Psoas muscle (tissue), 8 donors: ENCODE measurements around the gene POLR2B. TPM values are rescaled to one million over a fixed set of nuclear protein-coding genes. Genes with fewer than 3 reads are reported as not detected.

Experiments
- ATAC-seq, 4 donors: fragments of 200-7000 bp; cut with Tn5 transposase; one replicate each; pipeline ENCODE4 v1.9.1; 2020; ENCODE audit warnings: moderate library complexity in 3 of 4, mild to moderate bottlenecking in 2 of 4
- DNase-seq, 2 donors: peaks; one replicate each; pipeline ENCODE4 v3.0.0-alpha.2; 2020
- H3K27ac ChIP-seq: fragments of 200-600 bp; one replicate; pipeline ENCODE4 v1.8.0; 2022
- H3K27me3 ChIP-seq, 3 donors: fragments of 200-600 bp in 1 of 3; one replicate each; pipeline versions ENCODE4 v1.6.1 to v1.8.0; 2013 to 2022; ENCODE audit warnings: low read length in 2 of 3, mild to moderate bottlenecking in 2 of 3, moderate library complexity in 1 of 3; ENCODE audit not compliant: insufficient read depth in 3 of 3
- H3K36me3 ChIP-seq, 2 donors: fragments of 200-600 bp in 1 of 2; one replicate each; pipeline versions ENCODE4 v1.6.1 to v1.8.0; 2013 to 2022; ENCODE audit warnings: low read depth in 1 of 2, mild to moderate bottlenecking in 1 of 2, moderate library complexity in 1 of 2; ENCODE audit not compliant: insufficient read depth in 1 of 2
- H3K4me1 ChIP-seq: fragments of 200-600 bp; one replicate; pipeline ENCODE4 v1.8.0; 2022
- H3K4me3 ChIP-seq: fragments of 200-600 bp; one replicate; pipeline ENCODE4 v1.8.0; 2022; ENCODE audit warnings: mild to moderate bottlenecking
- H3K9me3 ChIP-seq: fragments of 200-600 bp; one replicate; pipeline ENCODE4 v1.8.0; 2022
- WGBS, 3 donors: extraction: QIAGEN DNeasy Blood & Tissue Kit; methylation state at CpG; one replicate each; pipeline versions ENCODE4 v1.1.6 to v1.1.7; 2013; 5-methylcytosine and 5-hydroxymethylcytosine counted together
- intact Hi-C, 2 donors: fragments of 100-400 bp; cut with DNase I; formaldehyde crosslinking; loops; one replicate each; pipeline versions ENCODE4 v1.11.0 to v1.14.2; 2022
- polyA plus RNA-seq, 3 donors: library from polyadenylated mRNA; stranded (reverse); fragments of 200-250 nt; gene quantifications; one replicate each; pipeline ENCODE4 v1.2.3, GENCODE V29; 2013
- total RNA-seq, 4 donors: library from RNA; stranded (reverse); fragmentation: NEBNext Ultra II Directional in 2 of 4; extraction: Animal tissue kit (Norgen Biotek cat#: 25700) in 2 of 4; gene quantifications; one replicate each; pipeline versions ENCODE4 v1.2.1 to v1.2.4, GENCODE V29; 2021 to 2023
- TF ChIP-seq, protein P1 (sequence below): fragments of 200-600 bp; IDR thresholded peaks from one replicate; pipeline ENCODE4 v1.8.0; 2022; ENCODE audit warnings: antibody characterized with exemption
- donor health status: healthy with polysubstance abuse.
- donor health status: DM: no; HTN: no; CAD: no; lungs with moderate emphysema.
- donor health status: Bipolar disorder and iron deficiency.
- donor health status: healthy.
- donor health status: DM: yes; HTN: yes; CAD: no.
- donor health status: DM: no; HTN: no; CAD: no.
- donor health status: DM: no; HTN: no; CAD: no.
- donor health status: DM: yes; HTN: yes; CAD: no.

POLR2B gene
- total and polyA plus RNA-seq, 7 donors = 37.1 to 111 (median 73.6) TPM

DNA sequence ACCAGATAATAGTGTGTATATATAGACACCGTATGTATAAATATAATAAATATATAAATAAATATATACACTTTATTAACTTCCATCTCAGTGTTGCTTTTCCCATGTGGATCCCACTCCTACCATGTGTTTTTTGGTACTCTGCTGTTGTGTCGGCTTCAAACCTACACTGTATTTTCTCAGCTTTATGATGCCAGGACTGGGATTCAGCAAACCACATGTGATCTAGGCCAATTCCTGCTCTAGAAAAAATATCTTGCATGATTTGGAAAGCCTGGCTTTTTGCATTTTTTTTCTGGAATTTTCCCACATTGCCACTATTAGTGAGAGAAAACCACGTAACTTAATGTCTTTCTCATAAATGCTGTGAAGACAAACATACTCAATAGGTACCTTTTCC, 55.8 kb downstream of the POLR2B start:
- intact Hi-C loops = no loop called here

DNA sequence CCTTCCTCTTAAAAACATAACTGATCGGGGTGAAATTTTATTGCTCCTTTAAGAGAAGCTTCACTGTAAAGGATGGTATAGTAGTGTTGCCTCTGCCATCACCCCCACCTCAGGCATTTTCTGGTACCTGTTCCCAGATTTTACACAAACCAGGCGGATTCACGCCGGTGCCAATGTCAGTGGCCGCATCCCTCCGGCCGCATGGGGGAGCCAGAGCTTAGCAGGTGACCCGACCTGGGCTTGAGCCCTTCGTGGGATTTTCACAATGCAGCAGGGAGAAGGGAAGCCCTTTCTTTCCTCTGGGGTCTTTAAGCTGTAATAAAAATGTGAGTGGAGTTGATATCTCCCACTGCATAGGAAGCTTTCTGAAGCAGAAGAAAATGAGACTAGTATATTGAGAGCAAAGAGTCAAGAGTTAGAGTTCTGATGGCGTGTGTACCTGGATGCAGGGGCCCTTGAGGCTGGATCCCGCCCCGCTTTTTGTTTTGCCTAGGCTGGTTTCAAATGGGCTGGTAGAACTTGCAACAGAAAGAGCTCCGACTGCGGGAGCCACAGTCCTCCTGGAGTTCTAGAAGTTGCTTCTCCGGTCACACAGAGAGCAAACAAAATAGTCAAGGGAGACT, 59.4 kb downstream of the POLR2B start:
- no peak overlapping the region for H3K4me3 ChIP-seq
- ATAC-seq (peak in 2 of 4 donors; percentile 49 to 73), DNase-seq (peak; percentile 51 to 74)
- H3K27me3 ChIP-seq = no peaks in the 10 kb centered on the region
- H3K4me1 ChIP-seq = no peaks in the 10 kb centered on the region
- TF ChIP-seq, protein P1, sequence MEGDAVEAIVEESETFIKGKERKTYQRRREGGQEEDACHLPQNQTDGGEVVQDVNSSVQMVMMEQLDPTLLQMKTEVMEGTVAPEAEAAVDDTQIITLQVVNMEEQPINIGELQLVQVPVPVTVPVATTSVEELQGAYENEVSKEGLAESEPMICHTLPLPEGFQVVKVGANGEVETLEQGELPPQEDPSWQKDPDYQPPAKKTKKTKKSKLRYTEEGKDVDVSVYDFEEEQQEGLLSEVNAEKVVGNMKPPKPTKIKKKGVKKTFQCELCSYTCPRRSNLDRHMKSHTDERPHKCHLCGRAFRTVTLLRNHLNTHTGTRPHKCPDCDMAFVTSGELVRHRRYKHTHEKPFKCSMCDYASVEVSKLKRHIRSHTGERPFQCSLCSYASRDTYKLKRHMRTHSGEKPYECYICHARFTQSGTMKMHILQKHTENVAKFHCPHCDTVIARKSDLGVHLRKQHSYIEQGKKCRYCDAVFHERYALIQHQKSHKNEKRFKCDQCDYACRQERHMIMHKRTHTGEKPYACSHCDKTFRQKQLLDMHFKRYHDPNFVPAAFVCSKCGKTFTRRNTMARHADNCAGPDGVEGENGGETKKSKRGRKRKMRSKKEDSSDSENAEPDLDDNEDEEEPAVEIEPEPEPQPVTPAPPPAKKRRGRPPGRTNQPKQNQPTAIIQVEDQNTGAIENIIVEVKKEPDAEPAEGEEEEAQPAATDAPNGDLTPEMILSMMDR = peak; percentile 65
- 38 to 39% (median 38%) methylated on average over 15 of the region's 15 CpGs for WGBS, 3 donors
- H3K9me3 ChIP-seq = no peaks in the 10 kb centered on the region
- intact Hi-C loops = no loop called here
- H3K27ac ChIP-seq = no peak overlapping the region
- H3K36me3 ChIP-seq = peaks cover 0 to 12% of the 10 kb centered on the region in 2 donors

More for the DNA sequence above, 55.8 kb downstream of the POLR2B start:
- no peaks in the 10 kb centered on the region for H3K9me3 ChIP-seq
- no peaks in the 10 kb centered on the region for H3K27me3 ChIP-seq
- no peak overlapping the region for H3K27ac ChIP-seq
- peaks cover 3 to 48% of the 10 kb centered on the region in 2 donors for H3K36me3 ChIP-seq
- DNase-seq (no peak), ATAC-seq (no peak)
- H3K4me1 ChIP-seq = no peaks in the 10 kb centered on the region
- TF ChIP-seq, protein P1 = no peak
- 68 to 74% (median 72%) methylated on average over 3 of the region's 3 CpGs for WGBS, 3 donors
- H3K4me3 ChIP-seq = no peak overlapping the region

DNA sequence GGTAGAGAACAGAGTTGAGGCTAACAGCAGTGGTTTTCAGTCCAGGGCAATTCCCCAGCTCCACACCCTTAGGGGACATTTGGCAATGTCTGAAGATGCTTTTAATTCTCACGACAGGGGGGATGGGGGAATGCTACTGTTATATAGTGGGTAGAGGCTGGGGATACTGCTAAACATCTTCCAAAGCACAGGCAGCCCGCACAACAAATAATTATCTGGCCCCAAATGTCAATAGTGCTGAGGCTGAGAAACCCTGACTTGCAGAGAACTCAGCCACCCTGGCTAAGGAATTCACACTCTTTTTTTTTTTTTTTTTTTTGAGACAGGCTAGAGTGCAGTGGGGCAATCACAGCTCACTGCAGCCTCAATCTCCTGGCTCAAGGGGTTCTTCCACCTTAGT, 60.6 kb downstream of the POLR2B start:
- DNase-seq = no peak
- Histone ChIP-seq H3K9me3 (no peaks in the 10 kb centered on the region), H3K27ac (no peak overlapping the region), H3K4me3 (no peak overlapping the region), H3K4me1 (no peaks in the 10 kb centered on the region), H3K27me3 (no peaks in the 10 kb centered on the region), H3K36me3 (peaks cover 0 to 7% of the 10 kb centered on the region in 2 donors)
- intact Hi-C loops = no loop called here
- no peak for ATAC-seq
- WGBS, 3 donors = 55 to 64% (median 60%) methylated on average over 2 of the region's 2 CpGs
- TF ChIP-seq, protein P1 = no peak

DNA sequence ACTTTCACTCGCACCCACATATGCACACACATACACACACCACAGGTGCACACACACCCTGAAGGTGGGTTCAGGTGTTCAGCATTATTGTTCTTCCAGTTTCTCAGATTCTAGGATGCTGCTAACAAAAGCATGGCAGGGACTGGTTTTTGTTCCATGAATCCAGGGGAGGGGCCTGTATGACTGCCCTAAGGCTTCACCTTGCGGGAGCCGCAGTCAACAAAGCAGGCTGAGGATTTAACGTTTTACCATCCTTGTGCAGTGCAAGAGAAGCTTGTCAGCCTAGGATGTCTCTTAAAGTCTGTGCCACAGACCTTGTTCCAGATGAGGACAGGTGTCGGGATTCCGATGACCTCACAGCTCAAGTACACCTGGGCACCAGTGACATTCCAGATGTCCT, 61.8 kb downstream of the POLR2B start:
- no peak overlapping the region for H3K27ac ChIP-seq
- WGBS, 3 donors = 65 to 73% (median 72%) methylated on average over 6 of the region's 6 CpGs
- no peaks in the 10 kb centered on the region for H3K4me1 ChIP-seq

More for the DNA sequence above, 61.8 kb downstream of the POLR2B start:
- peaks cover 0 to 7% of the 10 kb centered on the region in 2 donors for H3K36me3 ChIP-seq
- TF ChIP-seq, protein P1 = no peak
- no peaks in the 10 kb centered on the region for H3K27me3 ChIP-seq
- intact Hi-C loops = loop anchor here in 1 of 2 donors (5.0 kb wide), 1 partner anchor 62 kb away; no protein-coding TSS in a partner anchor
- no peaks in the 10 kb centered on the region for H3K9me3 ChIP-seq
- no peak for ATAC-seq
- DNase-seq = no peak
- no peak overlapping the region for H3K4me3 ChIP-seq
